Esophagus squamous epithelium (tissue), 4 donors: ENCODE results near the gene ATP8A2.

Source experiments
- POLR2A ChIP-seq, 4 donors: fragments of 450-650 bp; IDR thresholded peaks; one replicate each; pipeline ENCODE4 v1.6.1; 2017; ENCODE audit warnings: antibody characterized with exemption in 4 of 4, mild to moderate bottlenecking in 4 of 4, moderate library complexity in 3 of 4
- TF ChIP-seq, protein P1 (sequence below), 6 experiments: fragments of 450-650 bp in 4 of 6; fragments of 200-600 bp in 2 of 6; sonication (generic) in 2 of 6; IDR thresholded peaks; one replicate each; pipeline ENCODE4 v1.5.1; 2016 to 2019; ENCODE audit warnings: antibody characterized with exemption in 6 of 6, mild to moderate bottlenecking in 4 of 6, moderate library complexity in 4 of 6

DNA sequence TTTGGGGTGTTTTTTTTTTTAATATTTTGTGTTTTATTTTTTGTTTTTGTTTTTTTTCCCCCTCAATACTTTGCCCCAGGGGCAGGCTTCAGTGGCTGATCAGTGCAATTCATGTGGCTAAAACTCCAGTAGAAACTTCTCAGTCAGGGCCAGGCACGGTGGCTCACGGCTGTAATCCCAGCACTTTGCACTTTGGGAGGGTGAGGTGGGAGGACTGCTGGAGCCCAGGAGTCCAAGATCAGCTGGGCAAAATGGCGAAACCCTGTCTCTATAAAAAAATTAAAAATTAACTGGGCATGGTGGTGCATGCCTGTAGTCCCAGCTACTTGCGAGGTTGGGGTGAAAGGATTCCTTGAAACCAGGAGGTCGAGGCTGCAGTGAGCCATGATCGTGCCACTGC, 17.4 kb upstream of the ATP8A2 start:
- TF ChIP-seq POLR2A (IDR thresholded peaks at IDR 0.05), result no peak
- TF ChIP-seq, protein P1, sequence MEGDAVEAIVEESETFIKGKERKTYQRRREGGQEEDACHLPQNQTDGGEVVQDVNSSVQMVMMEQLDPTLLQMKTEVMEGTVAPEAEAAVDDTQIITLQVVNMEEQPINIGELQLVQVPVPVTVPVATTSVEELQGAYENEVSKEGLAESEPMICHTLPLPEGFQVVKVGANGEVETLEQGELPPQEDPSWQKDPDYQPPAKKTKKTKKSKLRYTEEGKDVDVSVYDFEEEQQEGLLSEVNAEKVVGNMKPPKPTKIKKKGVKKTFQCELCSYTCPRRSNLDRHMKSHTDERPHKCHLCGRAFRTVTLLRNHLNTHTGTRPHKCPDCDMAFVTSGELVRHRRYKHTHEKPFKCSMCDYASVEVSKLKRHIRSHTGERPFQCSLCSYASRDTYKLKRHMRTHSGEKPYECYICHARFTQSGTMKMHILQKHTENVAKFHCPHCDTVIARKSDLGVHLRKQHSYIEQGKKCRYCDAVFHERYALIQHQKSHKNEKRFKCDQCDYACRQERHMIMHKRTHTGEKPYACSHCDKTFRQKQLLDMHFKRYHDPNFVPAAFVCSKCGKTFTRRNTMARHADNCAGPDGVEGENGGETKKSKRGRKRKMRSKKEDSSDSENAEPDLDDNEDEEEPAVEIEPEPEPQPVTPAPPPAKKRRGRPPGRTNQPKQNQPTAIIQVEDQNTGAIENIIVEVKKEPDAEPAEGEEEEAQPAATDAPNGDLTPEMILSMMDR (IDR thresholded peaks at IDR 0.05), result no peak
